Heart left ventricle (tissue), 16 donors: Measurements from ENCODE around the gene APOA5. TPM values are rescaled to one million over a fixed set of nuclear protein-coding genes. Genes with fewer than 3 reads are reported as not detected.

Experiments used
- ATAC-seq, 4 donors: fragments of 200-7000 bp; cut with Tn5 transposase; one replicate each; pipeline ENCODE4 v1.9.1; 2020 to 2022; ENCODE audit warnings: moderate library complexity in 4 of 4, mild to moderate bottlenecking in 3 of 4, moderate number of reproducible peaks in 1 of 4
- DNase-seq, 5 donors: peaks; one replicate each; pipeline ENCODE4 v3.0.0-alpha.2; 2020
- H3K27ac ChIP-seq, 12 donors: fragments of 200-600 bp; sonication (generic) in 4 of 12; one replicate each; pipeline versions ENCODE4 v1.5.0 to v1.8.0; 2016 to 2022; ENCODE audit warnings: mild to moderate bottlenecking in 2 of 12
- H3K27me3 ChIP-seq, 9 donors: fragments of 200-600 bp; sonication (generic) in 2 of 9; one replicate each; pipeline versions ENCODE4 v1.5.1 to v1.8.0; 2016 to 2022; ENCODE audit warnings: mild to moderate bottlenecking in 3 of 9
- H3K36me3 ChIP-seq, 9 donors: fragments of 200-600 bp; sonication (generic) in 2 of 9; one replicate each; pipeline versions ENCODE4 v1.5.0 to v1.8.0; 2018 to 2022; ENCODE audit warnings: mild to moderate bottlenecking in 2 of 9
- H3K4me1 ChIP-seq, 12 donors: fragments of 200-600 bp; sonication (generic) in 4 of 12; one replicate each; pipeline versions ENCODE4 v1.5.0 to v1.8.0; 2016 to 2022; ENCODE audit warnings: mild to moderate bottlenecking in 3 of 12
- H3K4me3 ChIP-seq, 12 donors: fragments of 200-600 bp; sonication (generic) in 4 of 12; one replicate each; pipeline versions ENCODE4 v1.5.0 to v1.8.0; 2017 to 2022; ENCODE audit warnings: mild to moderate bottlenecking in 9 of 12, moderate library complexity in 4 of 12
- H3K9me3 ChIP-seq, 12 donors: fragments of 200-600 bp; sonication (generic) in 4 of 12; one replicate each; pipeline versions ENCODE4 v1.5.0 to v1.8.0; 2016 to 2022; ENCODE audit warnings: mild to moderate bottlenecking in 1 of 12
- POLR2A ChIP-seq, 2 donors: fragments of 450-650 bp; IDR thresholded peaks; one replicate each; pipeline ENCODE4 v1.6.1; 2017; ENCODE audit warnings: antibody characterized with exemption in 2 of 2, mild to moderate bottlenecking in 2 of 2, moderate library complexity in 2 of 2
- WGBS, 4 donors: extraction: QIAGEN DNeasy Blood & Tissue Kit in 2 of 4; methylation state at CpG; one replicate each; pipeline versions ENCODE4 v1.1.5 to v1.1.7; 2013 to 2018; 5-methylcytosine and 5-hydroxymethylcytosine counted together
- intact Hi-C, 10 donors: fragments of 100-400 bp; cut with DNase I; formaldehyde crosslinking; loops; one replicate each; pipeline versions ENCODE4 v1.11.1 to v1.14.2; 2022
- polyA plus RNA-seq, 2 donors: library from polyadenylated mRNA; stranded (reverse); fragments of 200-250 nt; gene quantifications; one replicate each; pipeline ENCODE4 v1.2.3, GENCODE V29; 2013
- total RNA-seq, 9 donors: library from RNA; depleted of rRNA in 2 of 9; stranded (reverse); fragments of >200 nt in 2 of 9; fragmentation: NEBNext Ultra II Directional in 3 of 9; extraction: Animal tissue kit (Norgen Biotek cat#: 25700) in 3 of 9; gene quantifications; one replicate each; pipeline versions ENCODE4 v1.1.0 to v1.2.4, GENCODE V29; 2016 to 2023
- TF ChIP-seq, protein P1 (sequence below), 12 donors: fragments of 200-600 bp; sonication (generic) in 4 of 12; IDR thresholded peaks; one replicate each; pipeline versions ENCODE4 v1.5.0 to v1.8.0; 2018 to 2022; ENCODE audit warnings: antibody characterized with exemption in 12 of 12, mild to moderate bottlenecking in 5 of 12
- donor health status: ischemic (EF 13 %, LVEDD 7.1; RV severe dilation, severe dysfunction).
- donor health status: healthy with polysubstance abuse.
- donor health status: DM: no; HTN: yes; CAD: no.
- donor health status: DM: no; HTN: no; CAD: no.
- donor health status: ischemic (EF 25% LVEDD 6.9; RV normal size, moderate dysfunction).
- donor health status: ischemic (EF 25% LVEDD 5.7; RV mildly dilated, moderate dysfunction).
- donor health status: healthy.
- donor health status: DM: yes; HTN: yes; CAD: no.
- donor health status: ischemic (EF 35%, LVEDD 5.7; RV mildly dilated, moderate dysfunction).
- donor health status: nonischemic (EF 11% LVEDD 7.7; RV severe dilation, severe dysfunction).
- donor health status: DM: yes; HTN: yes; CAD: no.
- donor health status: PGD.
- donor health status: ischemic (EF 29% LVEDD 5.4; RV normal size, mild dysfunction).
- donor health status: nonischemic (EF 23%, LVEDD 6.1; RV moderate dilation, normal function).

Gene APOA5
- total and polyA plus RNA-seq, 11 donors: not detected

DNA sequence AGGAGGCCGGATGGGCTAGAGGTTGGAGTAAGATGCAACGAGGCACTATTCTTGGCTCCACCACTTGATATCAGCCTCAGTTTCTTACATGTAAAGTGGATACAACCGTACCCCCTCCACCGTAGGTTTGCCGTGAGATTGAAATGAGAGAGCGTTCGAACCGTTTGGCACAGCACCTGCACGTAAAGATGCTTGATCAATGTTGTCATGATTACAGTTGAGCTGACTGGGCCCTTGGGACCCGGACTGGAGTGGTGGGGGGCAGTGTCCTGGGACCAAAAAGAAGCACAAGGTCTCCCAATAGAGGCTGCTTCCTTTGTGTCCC, 41.8 kb upstream of the APOA5 start:
- Histone ChIP-seq H3K27ac (no peak overlapping the region), H3K4me3 (no peak overlapping the region), H3K4me1 (peaks cover 0 to 44% (median 24%) of the 10 kb centered on the region in 12 donors), H3K27me3 (no peaks in the 10 kb centered on the region), H3K9me3 (no peaks in the 10 kb centered on the region), H3K36me3 (no peaks in the 10 kb centered on the region)
- 91 to 96% (median 92%) methylated on average over 10 of the region's 10 CpGs for WGBS, 4 donors
- ATAC-seq (no peak), DNase-seq (no peak)
- no peak for TF ChIP-seq POLR2A (IDR thresholded peaks at IDR 0.05)
- TF ChIP-seq, protein P1, sequence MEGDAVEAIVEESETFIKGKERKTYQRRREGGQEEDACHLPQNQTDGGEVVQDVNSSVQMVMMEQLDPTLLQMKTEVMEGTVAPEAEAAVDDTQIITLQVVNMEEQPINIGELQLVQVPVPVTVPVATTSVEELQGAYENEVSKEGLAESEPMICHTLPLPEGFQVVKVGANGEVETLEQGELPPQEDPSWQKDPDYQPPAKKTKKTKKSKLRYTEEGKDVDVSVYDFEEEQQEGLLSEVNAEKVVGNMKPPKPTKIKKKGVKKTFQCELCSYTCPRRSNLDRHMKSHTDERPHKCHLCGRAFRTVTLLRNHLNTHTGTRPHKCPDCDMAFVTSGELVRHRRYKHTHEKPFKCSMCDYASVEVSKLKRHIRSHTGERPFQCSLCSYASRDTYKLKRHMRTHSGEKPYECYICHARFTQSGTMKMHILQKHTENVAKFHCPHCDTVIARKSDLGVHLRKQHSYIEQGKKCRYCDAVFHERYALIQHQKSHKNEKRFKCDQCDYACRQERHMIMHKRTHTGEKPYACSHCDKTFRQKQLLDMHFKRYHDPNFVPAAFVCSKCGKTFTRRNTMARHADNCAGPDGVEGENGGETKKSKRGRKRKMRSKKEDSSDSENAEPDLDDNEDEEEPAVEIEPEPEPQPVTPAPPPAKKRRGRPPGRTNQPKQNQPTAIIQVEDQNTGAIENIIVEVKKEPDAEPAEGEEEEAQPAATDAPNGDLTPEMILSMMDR (IDR thresholded peaks at IDR 0.05): no peak
- intact Hi-C loops: loop anchor here in 2 of 10 donors (5.0 kb wide), 1 partner anchor 41 kb away; the partner anchor contains the start of gene APOA5 (in 2 of the 2)

DNA sequence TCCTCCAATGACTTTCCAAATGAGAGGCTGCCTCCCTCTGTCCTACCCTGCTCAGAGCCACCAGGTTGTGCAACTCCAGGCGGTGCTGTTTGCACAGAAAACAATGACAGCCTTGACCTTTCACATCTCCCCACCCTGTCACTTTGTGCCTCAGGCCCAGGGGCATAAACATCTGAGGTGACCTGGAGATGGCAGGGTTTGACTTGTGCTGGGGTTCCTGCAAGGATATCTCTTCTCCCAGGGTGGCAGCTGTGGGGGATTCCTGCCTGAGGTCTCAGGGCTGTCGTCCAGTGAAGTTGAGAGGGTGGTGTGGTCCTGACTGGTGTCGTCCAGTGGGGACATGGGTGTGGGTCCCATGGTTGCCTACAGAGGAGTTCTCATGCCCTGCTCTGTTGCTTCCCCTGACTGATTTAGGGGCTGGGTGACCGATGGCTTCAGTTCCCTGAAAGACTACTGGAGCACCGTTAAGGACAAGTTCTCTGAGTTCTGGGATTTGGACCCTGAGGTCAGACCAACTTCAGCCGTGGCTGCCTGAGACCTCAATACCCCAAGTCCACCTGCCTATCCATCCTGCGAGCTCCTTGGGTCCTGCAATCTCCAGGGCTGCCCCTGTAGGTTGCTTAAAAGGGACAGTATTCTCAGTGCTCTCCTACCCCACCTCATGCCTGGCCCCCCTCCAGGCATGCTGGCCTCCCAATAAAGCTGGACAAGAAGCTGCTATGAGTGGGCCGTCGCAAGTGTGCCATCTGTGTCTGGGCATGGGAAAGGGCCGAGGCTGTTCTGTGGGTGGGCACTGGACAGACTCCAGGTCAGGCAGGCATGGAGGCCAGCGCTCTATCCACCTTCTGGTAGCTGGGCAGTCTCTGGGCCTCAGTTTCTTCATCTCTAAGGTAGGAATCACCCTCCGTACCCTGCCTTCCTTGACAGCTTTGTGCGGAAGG, 40.9 kb upstream of the APOA5 start:
- Histone ChIP-seq H3K36me3 (no peaks in the 10 kb centered on the region), H3K9me3 (no peaks in the 10 kb centered on the region), H3K4me3 (no peak overlapping the region), H3K27ac (no peak overlapping the region), H3K4me1 (peaks cover 0 to 36% (median 24%) of the 10 kb centered on the region in 12 donors), H3K27me3 (no peaks in the 10 kb centered on the region)
- WGBS, 4 donors: 79 to 89% (median 83%) methylated on average over 10 to 13 of the region's 13 CpGs
- ATAC-seq (no peak), DNase-seq (no peak)
- intact Hi-C loops: loop anchor here in 2 of 10 donors (5.0 kb wide), 1 partner anchor 40 kb away; the partner anchor contains the start of gene APOA5 (in 2 of the 2)
- TF ChIP-seq POLR2A (IDR thresholded peaks at IDR 0.05): no peak
- TF ChIP-seq, protein P1 (IDR thresholded peaks at IDR 0.05): no peak

DNA sequence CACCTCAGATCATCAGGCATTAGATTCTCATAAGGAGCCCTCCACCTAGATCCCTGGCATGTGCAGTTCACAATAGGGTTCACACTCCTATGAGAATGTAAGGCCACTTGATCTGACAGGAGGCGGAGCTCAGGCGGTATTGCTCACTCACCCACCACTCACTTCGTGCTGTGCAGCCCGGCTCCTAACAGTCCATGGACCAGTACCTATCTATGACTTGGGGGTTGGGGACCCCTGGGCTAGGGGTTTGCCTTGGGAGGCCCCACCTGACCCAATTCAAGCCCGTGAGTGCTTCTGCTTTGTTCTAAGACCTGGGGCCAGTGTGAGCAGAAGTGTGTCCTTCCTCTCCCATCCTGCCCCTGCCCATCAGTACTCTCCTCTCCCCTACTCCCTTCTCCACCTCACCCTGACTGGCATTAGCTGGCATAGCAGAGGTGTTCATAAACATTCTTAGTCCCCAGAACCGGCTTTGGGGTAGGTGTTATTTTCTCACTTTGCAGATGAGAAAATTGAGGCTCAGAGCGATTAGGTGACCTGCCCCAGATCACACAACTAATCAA, 40.2 kb upstream of the APOA5 start:
- H3K4me1 ChIP-seq: peaks cover 0 to 28% (median 22%) of the 10 kb centered on the region in 12 donors
- H3K27ac ChIP-seq: no peak overlapping the region
- H3K27me3 ChIP-seq: no peaks in the 10 kb centered on the region
- no peaks in the 10 kb centered on the region for H3K36me3 ChIP-seq
- DNase-seq (no peak), ATAC-seq (no peak)
- no peaks in the 10 kb centered on the region for H3K9me3 ChIP-seq
- intact Hi-C loops: loop anchor here in 2 of 10 donors (5.0 kb wide), 1 partner anchor 40 kb away; the partner anchor contains the start of gene APOA5 (in 2 of the 2)
- H3K4me3 ChIP-seq: no peak overlapping the region
- TF ChIP-seq, protein P1 (IDR thresholded peaks at IDR 0.05): no peak
- no peak for TF ChIP-seq POLR2A (IDR thresholded peaks at IDR 0.05)
- WGBS, 4 donors: 92 to 98% (median 97%) methylated on average over 6 to 7 of the region's 7 CpGs
